Epithelial cell of esophagus (primary cell): Measurements from ENCODE around the gene LRP4.
A peak's percentile ranks its signal among the peaks of the same experiment; 100 is the strongest.

Experiments
- DNase-seq: peaks from one replicate; pipeline ENCODE4 v3.0.0; 2010; ENCODE audit warnings: low read depth
- H3K4me3 ChIP-seq: 2 replicates; pipeline ENCODE4 v1.5.1; 2011; ENCODE audit warnings: mild to moderate bottlenecking, low read length, control low read depth
- CTCF ChIP-seq: IDR thresholded peaks from 2 replicates; pipeline ENCODE4 v1.5.1; 2011; ENCODE audit warnings: low read depth, mild to moderate bottlenecking, low read length, control low read depth, inconsistent platforms; ENCODE audit not compliant: insufficient read depth; ENCODE audit errors: missing control alignments

Gene LRP4

GRCh38 chr11:46952553-46952952 lies 34.2 kb upstream of the LRP4 start:
- no peak overlapping the region for H3K4me3 ChIP-seq
- no peak for TF ChIP-seq CTCF
- DNase-seq, result no peak

- H3K4me3 ChIP-seq, result no peak overlapping the region
- no peak for TF ChIP-seq CTCF
- no peak for DNase-seq
Measured at GRCh38 chr11:46951864-46952263, 33.5 kb upstream of the LRP4 start.

- H3K4me3 ChIP-seq, result no peak overlapping the region
- no peak for DNase-seq
- TF ChIP-seq CTCF, result no peak
Measured at GRCh38 chr11:46949297-46949696, 30.9 kb upstream of the LRP4 start.

GRCh38 chr11:46948378-46949131 lies 30.2 kb upstream of the LRP4 start:
- peak; percentile 84 for DNase-seq
- no peak for TF ChIP-seq CTCF
- no peak overlapping the region for H3K4me3 ChIP-seq

- TF ChIP-seq CTCF, result no peak
- no peak overlapping the region for H3K4me3 ChIP-seq
- no peak for DNase-seq
Measured at GRCh38 chr11:46947399-46948077, 29.2 kb upstream of the LRP4 start.

GRCh38 chr11:46944356-46945075 lies 26.2 kb upstream of the LRP4 start:
- peak; percentile 24 for DNase-seq
- TF ChIP-seq CTCF, result no peak
- H3K4me3 ChIP-seq, result no peak overlapping the region

- no peak for DNase-seq
- no peak overlapping the region for H3K4me3 ChIP-seq
- TF ChIP-seq CTCF, result no peak
Measured at GRCh38 chr11:46942172-46942571, 23.8 kb upstream of the LRP4 start.
